ENCODE measurements around the gene DAGLB.
"Not testable (repeated sequence)": the region's sequence is repeated elsewhere in the genome, so short reads cannot be mapped to it uniquely, and the experiment has no call there.

GRCh38 chr7:6397759-6398495 is 49.8 kb downstream of the DAGLB start:
- TF ChIP-seq, protein P1, sequence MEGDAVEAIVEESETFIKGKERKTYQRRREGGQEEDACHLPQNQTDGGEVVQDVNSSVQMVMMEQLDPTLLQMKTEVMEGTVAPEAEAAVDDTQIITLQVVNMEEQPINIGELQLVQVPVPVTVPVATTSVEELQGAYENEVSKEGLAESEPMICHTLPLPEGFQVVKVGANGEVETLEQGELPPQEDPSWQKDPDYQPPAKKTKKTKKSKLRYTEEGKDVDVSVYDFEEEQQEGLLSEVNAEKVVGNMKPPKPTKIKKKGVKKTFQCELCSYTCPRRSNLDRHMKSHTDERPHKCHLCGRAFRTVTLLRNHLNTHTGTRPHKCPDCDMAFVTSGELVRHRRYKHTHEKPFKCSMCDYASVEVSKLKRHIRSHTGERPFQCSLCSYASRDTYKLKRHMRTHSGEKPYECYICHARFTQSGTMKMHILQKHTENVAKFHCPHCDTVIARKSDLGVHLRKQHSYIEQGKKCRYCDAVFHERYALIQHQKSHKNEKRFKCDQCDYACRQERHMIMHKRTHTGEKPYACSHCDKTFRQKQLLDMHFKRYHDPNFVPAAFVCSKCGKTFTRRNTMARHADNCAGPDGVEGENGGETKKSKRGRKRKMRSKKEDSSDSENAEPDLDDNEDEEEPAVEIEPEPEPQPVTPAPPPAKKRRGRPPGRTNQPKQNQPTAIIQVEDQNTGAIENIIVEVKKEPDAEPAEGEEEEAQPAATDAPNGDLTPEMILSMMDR (IDR thresholded peaks at IDR 0.05; ENCODE audit: borderline replicate concordance, extremely low read depth, low read length, poor library complexity, severe bottlenecking) = not testable (repeated sequence)
- not testable (repeated sequence) for TF ChIP-seq EZH2 (IDR thresholded peaks at IDR 0.05; ENCODE audit: borderline replicate concordance, low read depth, low read length, severe bottlenecking)

All from DND-41 (cell line).